GM19193 (cell line): ENCODE measurements around the gene MAP2K5.

ENCODE experiments used
- POLR2A ChIP-seq: IDR thresholded peaks from 4 replicates; pipeline ENCODE4 v1.6.1; 2011; ENCODE audit not compliant: insufficient read depth, insufficient read length; ENCODE audit errors: extremely low read depth

The MAP2K5 gene

GRCh38 chr15:67824197-67824968 is 281.9 kb downstream of the MAP2K5 start:
- TF ChIP-seq POLR2A, result no peak

GRCh38 chr15:67824976-67825880 is 282.7 kb downstream of the MAP2K5 start, which contains the start of gene SKOR1:
TSS of gene SKOR1 (plus strand) at chr15:67825509. CDS start at chr15:67825603, 94 bp downstream.
- TF ChIP-seq POLR2A, result no peak

GRCh38 chr15:67825881-67826716 is 283.6 kb downstream of the MAP2K5 start:
- TF ChIP-seq POLR2A, result no peak

GRCh38 chr15:67826717-67827561 is 284.4 kb downstream of the MAP2K5 start:
- no peak for TF ChIP-seq POLR2A

- TF ChIP-seq POLR2A, result no peak
Measured at GRCh38 chr15:67827562-67828277, 285.2 kb downstream of the MAP2K5 start.

GRCh38 chr15:67828278-67828968 is 285.9 kb downstream of the MAP2K5 start:
- TF ChIP-seq POLR2A, result no peak

GRCh38 chr15:67828969-67829646 is 286.6 kb downstream of the MAP2K5 start:
- TF ChIP-seq POLR2A, result no peak

GRCh38 chr15:67829647-67830504 is 287.4 kb downstream of the MAP2K5 start:
- TF ChIP-seq POLR2A, result no peak

- no peak for TF ChIP-seq POLR2A
Measured at GRCh38 chr15:67831363-67831762, 288.9 kb downstream of the MAP2K5 start.

GRCh38 chr15:67832031-67832551 is 289.6 kb downstream of the MAP2K5 start:
- TF ChIP-seq POLR2A, result no peak
